ENCODE measurements around the gene ZNF837.

The ZNF837 gene

GRCh38 chr19:58352760-58353671 is 27.8 kb downstream of the ZNF837 start, which contains the start of gene A1BG:
Gene A1BG, minus strand, starts transcription at chr19:58353492. Its CDS starts 55 bp downstream, at chr19:58353437.
- no peak within 1 kb of the TSS for H3K9ac ChIP-seq
- H3K27me3 ChIP-seq (ENCODE audit: control insufficient read depth, insufficient read depth, low read length), result no peaks in the 10 kb centered on the region
- H3K79me2 ChIP-seq, result peaks cover 20% of the 10 kb centered on the region
- H3K9me3 ChIP-seq (ENCODE audit: control insufficient read depth, low read length), result no peaks in the 10 kb centered on the region
- H3K4me2 ChIP-seq (ENCODE audit: low read length), result no peak within 1 kb of the TSS
- H3K4me3 ChIP-seq (ENCODE audit: low read depth, low read length), result no peak within 1 kb of the TSS
- H3K27ac ChIP-seq, result no peak within 1 kb of the TSS
- no peaks in the 10 kb centered on the region for H3K36me3 ChIP-seq (ENCODE audit: control insufficient read depth, insufficient read depth, low read length)
- no peaks in the 10 kb centered on the region for H3K4me1 ChIP-seq
- H2AFZ ChIP-seq, result no peak within 1 kb of the TSS
- TF ChIP-seq, protein P1, sequence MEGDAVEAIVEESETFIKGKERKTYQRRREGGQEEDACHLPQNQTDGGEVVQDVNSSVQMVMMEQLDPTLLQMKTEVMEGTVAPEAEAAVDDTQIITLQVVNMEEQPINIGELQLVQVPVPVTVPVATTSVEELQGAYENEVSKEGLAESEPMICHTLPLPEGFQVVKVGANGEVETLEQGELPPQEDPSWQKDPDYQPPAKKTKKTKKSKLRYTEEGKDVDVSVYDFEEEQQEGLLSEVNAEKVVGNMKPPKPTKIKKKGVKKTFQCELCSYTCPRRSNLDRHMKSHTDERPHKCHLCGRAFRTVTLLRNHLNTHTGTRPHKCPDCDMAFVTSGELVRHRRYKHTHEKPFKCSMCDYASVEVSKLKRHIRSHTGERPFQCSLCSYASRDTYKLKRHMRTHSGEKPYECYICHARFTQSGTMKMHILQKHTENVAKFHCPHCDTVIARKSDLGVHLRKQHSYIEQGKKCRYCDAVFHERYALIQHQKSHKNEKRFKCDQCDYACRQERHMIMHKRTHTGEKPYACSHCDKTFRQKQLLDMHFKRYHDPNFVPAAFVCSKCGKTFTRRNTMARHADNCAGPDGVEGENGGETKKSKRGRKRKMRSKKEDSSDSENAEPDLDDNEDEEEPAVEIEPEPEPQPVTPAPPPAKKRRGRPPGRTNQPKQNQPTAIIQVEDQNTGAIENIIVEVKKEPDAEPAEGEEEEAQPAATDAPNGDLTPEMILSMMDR (IDR thresholded peaks at IDR 0.05), result no peak

GRCh38 chr19:58351990-58352755 is 28.7 kb downstream of the ZNF837 start:
- Histone ChIP-seq H3K79me2 (peaks cover 20% of the 10 kb centered on the region), H3K9me3 (ENCODE audit: control insufficient read depth, low read length) (no peaks in the 10 kb centered on the region), H2AFZ (no peak overlapping the region), H3K4me3 (ENCODE audit: low read depth, low read length) (no peak overlapping the region), H3K36me3 (ENCODE audit: control insufficient read depth, insufficient read depth, low read length) (no peaks in the 10 kb centered on the region), H3K27me3 (ENCODE audit: control insufficient read depth, insufficient read depth, low read length) (no peaks in the 10 kb centered on the region), H3K9ac (no peak overlapping the region), H3K4me1 (no peaks in the 10 kb centered on the region), H3K4me2 (ENCODE audit: low read length) (no peak overlapping the region), H3K27ac (no peak overlapping the region)
- TF ChIP-seq, protein P1 (IDR thresholded peaks at IDR 0.05), result no peak

DNA sequence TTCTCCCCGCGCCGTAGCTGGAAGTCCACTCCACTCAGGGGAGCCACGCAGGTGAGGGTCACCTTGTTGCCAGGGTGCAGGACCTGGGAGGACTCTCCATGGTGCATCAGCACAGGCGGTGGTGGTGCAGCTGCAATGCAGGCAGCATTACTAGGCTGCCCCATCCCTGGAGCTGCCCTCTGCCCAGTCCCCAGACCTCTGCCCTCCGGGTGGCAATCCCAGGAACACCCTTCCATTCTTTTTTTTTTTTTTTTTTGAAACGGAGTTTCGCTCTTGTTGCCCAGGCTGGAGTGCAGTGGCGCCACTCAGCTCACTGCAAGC is 29.3 kb downstream of the ZNF837 start:
- H3K79me2 ChIP-seq, result peaks cover 20% of the 10 kb centered on the region
- H3K9ac ChIP-seq, result no peak overlapping the region
- H3K4me1 ChIP-seq, result peaks cover 4% of the 10 kb centered on the region
- H3K27me3 ChIP-seq (ENCODE audit: control insufficient read depth, insufficient read depth, low read length), result no peaks in the 10 kb centered on the region
- TF ChIP-seq, protein P1 (IDR thresholded peaks at IDR 0.05), result no peak
- no peaks in the 10 kb centered on the region for H3K36me3 ChIP-seq (ENCODE audit: control insufficient read depth, insufficient read depth, low read length)
- no peaks in the 10 kb centered on the region for H3K9me3 ChIP-seq (ENCODE audit: control insufficient read depth, low read length)
- H3K4me2 ChIP-seq (ENCODE audit: low read length), result no peak overlapping the region
- H2AFZ ChIP-seq, result no peak overlapping the region
- H3K4me3 ChIP-seq (ENCODE audit: low read depth, low read length), result no peak overlapping the region
- no peak overlapping the region for H3K27ac ChIP-seq

GRCh38 chr19:58350871-58351557 is 29.8 kb downstream of the ZNF837 start:
- Histone ChIP-seq H3K4me2 (ENCODE audit: low read length) (no peak overlapping the region), H3K36me3 (ENCODE audit: control insufficient read depth, insufficient read depth, low read length) (no peaks in the 10 kb centered on the region), H3K9me3 (ENCODE audit: control insufficient read depth, low read length) (no peaks in the 10 kb centered on the region), H3K27ac (no peak overlapping the region), H3K9ac (no peak overlapping the region), H2AFZ (no peak overlapping the region), H3K79me2 (peaks cover 20% of the 10 kb centered on the region), H3K4me3 (ENCODE audit: low read depth, low read length) (no peak overlapping the region), H3K4me1 (peaks cover 9% of the 10 kb centered on the region), H3K27me3 (ENCODE audit: control insufficient read depth, insufficient read depth, low read length) (no peaks in the 10 kb centered on the region)
- TF ChIP-seq, protein P1 (IDR thresholded peaks at IDR 0.05), result no peak

Measured in parathyroid adenoma (tissue), 2 donors.